ENCODE data around the gene FBXL17.
A peak's percentile ranks its signal among the peaks of the same experiment; 100 is the strongest.

Gene FBXL17

GRCh38 chr5:107955321-107955720 is 426.6 kb downstream of the FBXL17 start:
- no peak for DNase-seq (ENCODE audit: low read depth, low spot score)

DNA sequence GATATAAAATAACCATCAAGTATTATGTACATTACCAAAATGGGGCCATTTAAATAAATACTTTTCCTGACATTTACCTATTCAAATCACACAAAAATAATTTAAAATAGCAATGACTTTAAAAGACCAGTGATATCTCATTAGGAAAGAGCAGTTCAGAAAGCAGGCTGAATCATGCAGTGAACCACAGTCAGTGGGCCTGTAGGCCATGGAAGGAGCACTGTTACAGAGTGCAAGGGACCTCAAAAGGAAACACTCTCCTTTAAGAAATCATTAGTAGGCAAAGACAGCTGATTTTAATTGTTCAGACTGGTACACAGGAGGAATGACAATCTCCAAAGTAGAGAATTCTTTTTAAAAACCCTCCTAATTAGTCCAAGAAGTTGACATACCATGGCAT is 427.6 kb downstream of the FBXL17 start:
- no peak for DNase-seq (ENCODE audit: low read depth, low spot score)

DNA sequence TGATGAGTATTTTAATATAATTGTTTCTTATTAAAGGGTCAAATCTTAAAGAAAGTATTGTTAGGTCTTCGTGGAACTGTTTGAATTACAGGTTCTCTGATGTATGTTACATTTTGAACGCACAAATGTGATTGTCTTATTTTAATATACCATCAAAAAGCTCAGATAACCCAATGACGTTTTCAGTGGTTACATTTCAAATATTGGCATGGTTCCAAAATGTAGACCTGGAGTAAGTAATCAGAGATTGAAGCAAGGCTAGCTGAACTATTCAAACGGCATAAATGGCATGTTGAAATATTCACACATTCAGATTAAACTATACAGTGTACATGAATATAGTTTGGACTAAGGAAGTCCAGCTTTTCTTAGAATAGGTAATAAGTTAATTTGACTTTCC is 429.4 kb downstream of the FBXL17 start:
- no peak for DNase-seq (ENCODE audit: low read depth, low spot score)

DNA sequence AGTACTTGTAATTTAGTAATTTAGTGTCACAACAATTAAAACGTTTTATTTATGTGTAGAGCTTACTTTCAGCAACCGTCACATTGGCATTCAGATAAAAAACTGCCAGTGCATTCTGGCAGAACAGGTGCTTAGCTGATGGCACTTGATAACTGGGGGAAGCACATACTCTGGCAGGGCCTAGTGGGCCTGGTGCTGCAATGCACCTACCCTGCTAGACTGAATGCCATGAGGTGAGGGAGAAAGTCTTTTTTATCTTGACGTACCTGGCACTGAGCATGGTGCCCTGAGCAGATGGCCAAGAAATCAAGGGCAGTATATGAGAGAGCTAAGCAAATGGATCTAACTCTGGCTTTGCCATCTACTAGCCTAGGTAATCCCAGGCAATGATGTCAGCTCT is 430.6 kb downstream of the FBXL17 start:
- DNase-seq (ENCODE audit: low read depth, low spot score) = no peak

- DNase-seq (ENCODE audit: low read depth, low spot score) = no peak
Observed at GRCh38 chr5:107950776-107951175, 431.1 kb downstream of the FBXL17 start.

DNA sequence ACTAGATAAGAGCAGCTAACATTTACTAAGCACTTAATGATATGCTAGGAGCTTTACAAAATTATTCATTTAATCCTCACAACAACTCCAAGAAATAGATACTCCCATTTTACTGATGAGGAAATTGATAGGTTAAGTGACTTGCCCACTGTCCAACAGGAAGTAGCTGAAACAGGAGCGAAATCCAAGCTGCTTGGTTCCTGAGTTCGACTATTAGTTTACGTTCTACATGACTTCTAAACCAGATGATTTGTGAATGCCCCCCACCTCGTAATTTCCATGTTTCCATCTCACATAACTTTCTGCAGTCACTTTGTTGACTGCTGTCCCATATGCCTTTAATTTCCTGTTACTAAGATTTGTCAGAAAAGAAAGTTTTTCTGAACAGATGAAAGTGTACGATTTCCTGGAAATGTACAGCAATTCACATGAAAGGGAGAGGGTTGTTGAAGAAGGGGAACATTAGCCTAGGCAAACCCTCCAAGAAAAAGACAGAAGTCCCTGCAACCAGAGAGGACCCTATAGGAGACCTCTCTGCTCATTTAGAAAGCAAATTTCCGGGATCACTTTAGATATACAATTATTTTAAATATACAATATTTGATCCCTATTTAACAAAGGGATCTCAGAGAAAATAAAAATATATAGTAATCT is 432.1 kb downstream of the FBXL17 start:
- no peak for DNase-seq (ENCODE audit: low read depth, low spot score)

DNA sequence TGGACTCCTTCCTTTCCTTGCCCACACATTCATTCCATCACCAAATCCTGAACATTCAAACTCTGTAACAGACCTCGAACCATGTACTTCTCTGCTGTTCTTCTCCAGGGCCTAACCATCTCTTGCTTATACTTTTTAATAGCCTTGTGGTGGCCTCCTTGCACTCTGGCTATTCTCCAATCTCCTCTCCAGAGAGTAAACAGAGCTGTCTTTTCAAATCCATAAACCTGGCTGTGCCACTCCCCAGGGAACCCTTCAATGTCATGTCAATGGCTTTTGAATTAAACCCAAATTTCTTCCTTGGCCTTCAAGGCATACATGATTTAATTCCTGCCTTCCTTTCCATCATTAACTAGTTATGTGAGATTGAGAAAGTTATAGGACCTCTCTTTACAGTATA is 433.5 kb downstream of the FBXL17 start:
- DNase-seq (ENCODE audit: low read depth, low spot score) = no peak

DNA sequence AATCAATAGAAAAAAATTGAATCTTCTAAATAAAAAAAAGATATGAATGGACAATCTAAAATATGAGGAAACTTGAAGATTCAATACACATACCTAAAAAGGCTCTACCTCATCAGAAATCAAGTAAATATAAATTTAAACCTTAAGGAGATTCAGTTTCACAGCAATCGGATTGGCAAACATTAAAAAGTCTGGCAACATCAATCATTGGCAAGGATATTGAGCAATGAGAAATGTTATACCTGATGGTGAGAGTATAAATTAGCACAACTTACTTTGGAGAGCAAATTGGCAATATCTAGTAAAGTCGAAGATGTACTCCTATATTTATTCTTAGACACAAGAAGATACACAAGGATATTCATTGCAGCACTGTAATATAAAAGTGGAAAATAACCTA is 436.8 kb downstream of the FBXL17 start:
- no peak for DNase-seq (ENCODE audit: low read depth, low spot score)

DNA sequence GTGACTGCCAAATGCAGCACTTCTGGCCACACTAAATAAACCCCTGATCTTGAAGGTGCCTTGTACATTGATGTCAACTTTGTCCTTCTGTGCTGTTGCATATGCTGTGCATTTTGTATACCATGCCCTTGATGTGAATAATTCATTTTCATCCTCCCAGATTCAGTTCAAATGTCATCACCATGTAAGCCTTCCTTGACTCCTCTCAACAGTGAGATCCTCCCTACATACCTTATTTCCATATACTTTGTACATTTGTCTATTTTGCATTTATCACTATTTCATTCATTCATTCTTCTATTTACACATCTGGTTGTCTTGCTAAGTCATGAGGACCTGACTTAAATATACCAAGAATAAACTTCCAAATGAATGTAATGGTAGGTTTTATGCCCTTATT is 438.0 kb downstream of the FBXL17 start:
- DNase-seq (ENCODE audit: low read depth, low spot score) = no peak

DNA sequence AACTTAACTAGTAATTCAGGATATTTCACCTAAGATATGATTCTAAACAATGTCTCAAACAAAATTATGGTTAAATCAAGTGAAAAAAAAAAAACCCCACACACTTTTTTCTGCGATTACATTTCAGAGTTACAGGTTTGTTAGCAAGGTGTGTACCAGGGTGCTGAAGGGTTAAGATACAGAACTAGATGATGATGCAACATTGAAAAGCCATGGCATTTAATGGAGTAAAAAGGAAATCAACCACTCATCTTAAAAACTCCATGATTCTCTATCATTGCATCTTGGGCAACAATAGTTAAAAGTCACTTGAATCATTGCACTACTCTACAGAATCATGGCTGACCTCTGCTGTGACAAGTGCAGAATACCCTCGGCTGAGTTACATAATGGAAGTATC is 440.9 kb downstream of the FBXL17 start:
- no peak for DNase-seq (ENCODE audit: low read depth, low spot score)

DNA sequence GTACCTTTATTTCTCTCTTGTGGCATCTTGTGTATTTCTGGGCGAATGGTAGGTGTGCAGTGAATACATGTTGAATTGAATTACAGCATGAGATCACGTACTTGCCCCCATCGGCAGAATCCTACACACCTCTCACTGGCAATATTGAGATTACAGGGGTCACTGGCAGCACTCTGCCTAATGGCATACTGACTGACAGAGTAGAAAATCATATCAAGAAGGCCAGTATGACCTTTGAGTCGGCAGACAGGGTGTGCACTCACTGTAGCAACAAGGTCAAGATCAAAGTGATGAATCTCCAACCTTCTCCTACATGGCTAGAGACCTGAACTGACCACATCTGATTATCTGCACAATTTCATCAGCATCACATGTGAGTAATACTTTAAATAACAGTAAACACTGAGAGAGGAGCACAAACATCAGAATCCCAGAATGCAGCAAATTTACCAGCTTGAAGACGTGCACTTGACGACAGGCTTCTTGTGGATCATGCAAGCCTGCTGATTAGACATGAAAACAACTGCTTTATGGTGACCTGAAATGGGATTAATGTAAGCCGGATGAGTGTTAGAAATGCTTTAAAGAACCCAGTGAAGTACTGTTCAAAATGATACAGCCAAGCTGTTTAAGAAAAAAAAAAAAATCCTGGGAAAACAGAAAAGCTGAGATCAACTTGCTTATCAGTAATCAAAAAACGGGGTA is 444.1 kb downstream of the FBXL17 start:
- DNase-seq (ENCODE audit: low read depth, low spot score) = no peak

- peak; percentile 15 for DNase-seq (ENCODE audit: low read depth, low spot score)
Observed at GRCh38 chr5:107937204-107937603, 444.7 kb downstream of the FBXL17 start.

DNA sequence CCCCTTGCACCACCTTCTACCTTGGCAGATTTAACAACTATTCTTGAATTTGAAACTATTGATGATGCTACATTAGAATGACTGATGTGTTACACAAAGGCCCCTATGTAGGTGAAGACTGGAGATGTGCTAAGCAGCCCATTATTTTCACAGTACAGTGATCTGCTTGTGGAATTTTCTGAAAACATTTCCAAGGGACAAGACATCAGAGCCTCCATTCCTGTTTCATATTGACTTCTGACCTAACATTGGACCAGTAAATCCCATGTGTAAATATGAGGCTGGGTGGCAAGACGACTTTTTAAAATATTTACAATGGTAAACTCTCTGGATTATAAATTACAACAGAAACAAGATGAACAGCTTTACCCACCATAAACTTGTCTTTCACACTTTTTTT is 445.4 kb downstream of the FBXL17 start:
- no peak for DNase-seq (ENCODE audit: low read depth, low spot score)

GRCh38 chr5:107935645-107936044 is 446.3 kb downstream of the FBXL17 start:
- no peak for DNase-seq (ENCODE audit: low read depth, low spot score)

DNA sequence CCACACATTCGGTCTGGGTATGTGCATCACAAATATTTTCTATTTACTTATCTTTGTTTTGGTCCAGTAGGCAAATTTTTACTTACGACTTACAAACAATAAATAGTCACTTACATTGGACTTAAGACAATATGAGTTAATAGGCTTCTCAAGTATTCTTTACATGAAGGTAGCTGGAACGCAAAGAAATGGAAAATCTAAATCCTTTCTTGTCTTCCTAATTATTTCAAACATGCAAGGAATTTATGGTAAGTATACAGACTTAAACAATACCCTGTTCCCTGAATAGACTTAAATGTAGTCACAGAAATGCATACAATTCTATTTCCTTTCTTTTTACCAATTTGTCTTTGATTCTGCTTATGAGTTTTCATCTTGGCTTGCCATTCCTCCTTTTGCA is 448.6 kb downstream of the FBXL17 start:
- no peak for DNase-seq (ENCODE audit: low read depth, low spot score)

DNA sequence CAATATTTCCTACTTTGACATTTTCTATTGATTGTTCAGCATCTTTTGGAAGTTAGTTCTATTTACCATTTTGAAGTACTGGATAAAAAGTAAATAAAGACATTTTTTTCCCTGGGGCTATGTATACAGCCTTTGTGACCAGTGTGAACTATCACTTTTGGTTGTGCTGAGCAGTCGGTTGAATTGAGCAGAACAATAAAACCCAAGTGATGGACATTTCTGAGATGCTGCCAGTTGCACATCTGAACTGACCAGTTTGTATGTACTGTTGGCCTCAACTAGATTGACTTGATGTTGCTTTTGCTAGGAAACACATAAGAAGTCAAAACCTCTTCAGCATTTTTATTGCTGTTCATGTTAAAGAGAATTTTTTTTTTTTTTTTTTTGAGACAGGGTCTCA is 451.0 kb downstream of the FBXL17 start:
- no peak for DNase-seq (ENCODE audit: low read depth, low spot score)

DNA sequence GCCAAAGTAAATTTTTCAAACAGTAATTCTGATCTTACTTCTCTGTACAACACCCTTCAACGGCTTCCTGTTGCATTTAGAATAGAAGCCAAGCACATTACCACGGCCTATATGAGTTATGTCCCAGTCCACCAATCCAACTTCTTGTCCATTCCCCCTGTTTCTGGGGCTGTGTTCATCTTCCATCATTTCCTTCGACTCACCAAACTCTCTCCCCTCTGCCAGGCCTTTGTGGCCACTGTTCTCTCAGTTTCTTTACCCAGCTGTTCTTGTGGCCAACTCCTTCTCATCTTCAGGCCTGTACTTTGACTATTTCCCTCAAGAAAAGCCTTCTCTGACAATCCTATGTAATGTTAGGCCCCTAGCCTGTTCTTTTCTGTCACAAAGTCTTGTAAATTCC is 451.8 kb downstream of the FBXL17 start:
- DNase-seq (ENCODE audit: low read depth, low spot score) = no peak

GRCh38 chr5:107929080-107929479 is 452.8 kb downstream of the FBXL17 start:
- DNase-seq (ENCODE audit: low read depth, low spot score) = no peak

DNA sequence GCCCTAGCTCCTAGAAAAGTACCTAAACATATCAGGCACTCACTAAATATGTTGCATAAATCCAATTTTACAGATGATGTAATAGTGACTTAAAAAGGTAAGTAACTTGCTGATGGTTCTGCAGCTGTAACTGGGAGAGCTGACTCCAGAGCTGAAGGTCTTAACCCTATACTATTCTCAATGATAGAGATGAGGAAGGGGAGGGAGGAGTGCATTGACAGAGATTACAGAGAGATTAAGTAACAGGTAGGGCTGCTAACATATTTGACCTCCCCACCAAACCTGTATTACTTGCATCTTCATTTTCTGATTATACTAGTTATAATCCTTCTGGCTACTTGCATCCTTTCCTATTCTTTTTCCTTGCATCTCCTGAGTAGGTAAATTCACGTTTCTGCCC is 455.8 kb downstream of the FBXL17 start:
- DNase-seq (ENCODE audit: low read depth, low spot score) = no peak

DNA sequence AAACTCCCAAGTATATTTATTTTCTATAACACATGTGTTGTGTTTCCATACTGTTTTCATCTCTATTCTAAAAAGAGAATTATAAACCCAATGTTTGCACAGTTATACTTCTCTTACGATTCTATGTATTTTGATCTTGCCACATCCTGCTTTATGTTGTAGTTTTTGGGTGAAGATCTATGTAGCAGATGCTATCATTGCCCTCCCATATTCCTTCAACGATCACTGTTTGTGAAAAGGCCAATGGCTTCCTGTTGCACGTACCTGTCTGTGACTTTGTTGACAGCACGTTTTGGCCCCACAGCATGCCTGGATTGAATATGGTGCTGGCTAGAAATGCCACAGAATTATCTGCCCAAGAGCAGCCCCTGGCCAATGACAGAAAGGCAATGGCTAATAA is 456.7 kb downstream of the FBXL17 start:
- no peak for DNase-seq (ENCODE audit: low read depth, low spot score)

- DNase-seq (ENCODE audit: low read depth, low spot score) = no peak
Observed at GRCh38 chr5:107919969-107920368, 461.9 kb downstream of the FBXL17 start.

DNA sequence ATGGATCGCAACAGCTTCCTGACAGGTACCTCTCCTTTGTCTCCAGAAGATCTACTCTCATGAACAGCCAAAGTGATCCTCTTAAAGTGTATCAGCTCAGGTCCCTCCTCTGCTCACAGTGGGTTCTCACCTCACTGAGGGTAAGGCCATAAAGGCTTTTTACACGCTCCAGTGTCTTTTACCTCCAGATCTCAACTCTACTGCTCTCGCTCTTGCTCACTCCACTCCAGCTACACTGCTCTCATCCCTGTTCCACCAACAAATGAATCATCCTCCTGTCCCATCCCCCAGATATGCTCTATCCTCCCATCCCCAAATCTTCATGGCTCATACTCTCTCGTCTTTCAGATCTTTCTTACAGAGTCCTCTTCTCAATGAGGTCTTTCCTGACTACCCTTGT is 462.5 kb downstream of the FBXL17 start:
- no peak for DNase-seq (ENCODE audit: low read depth, low spot score)

GRCh38 chr5:107917983-107918382 is 463.9 kb downstream of the FBXL17 start:
- DNase-seq (ENCODE audit: low read depth, low spot score) = peak; percentile 9

Measured in ELF-1 (cell line).